Stimulated activated CD8-positive, alpha-beta memory T cell treated with anti-CD3 and anti-CD28 coated beads, Interleukin-7, amount 100 ng/mL, for 48 hours (primary cell): Measurements from ENCODE around the gene ZCCHC14.
A peak's percentile ranks its signal among the peaks of the same experiment; 100 is the strongest.
"Not testable (repeated sequence)": the region's sequence is repeated elsewhere in the genome, so short reads cannot be mapped to it uniquely, and the experiment has no call there.

Source experiments
- DNase-seq, 2 donors: peaks; one replicate each; pipeline ENCODE4 v3.0.0-alpha.2; 2020; ENCODE audit warnings: low read depth in 1 of 2; ENCODE audit errors: extremely low read depth in 1 of 2

The ZCCHC14 gene

DNA sequence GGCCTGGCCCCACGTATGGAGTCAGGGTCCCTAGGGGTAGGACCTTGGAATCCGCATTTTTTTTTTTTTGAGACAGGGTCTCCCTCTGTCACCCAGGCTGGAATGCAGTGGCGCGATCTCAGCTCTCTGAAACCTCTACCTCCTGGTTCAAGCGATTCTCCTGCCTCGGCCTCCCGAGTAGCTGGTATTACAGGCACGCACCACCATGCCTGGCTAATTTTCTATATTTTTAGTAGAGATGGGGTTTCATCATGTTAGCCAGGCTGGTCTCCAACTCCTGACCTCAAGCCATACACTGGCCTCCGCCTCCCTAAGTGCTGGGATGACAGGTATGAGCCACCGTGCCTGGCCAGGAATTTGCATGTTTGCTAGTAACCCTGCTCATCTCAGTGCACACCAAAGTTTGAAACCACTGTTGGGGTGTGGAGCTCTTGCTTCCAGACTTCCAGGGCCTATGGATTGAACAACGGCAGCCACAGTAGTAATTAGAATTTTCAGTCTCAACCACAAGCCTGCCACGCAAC is 5.0 kb upstream of the ZCCHC14 start:
- DNase-seq, result not testable (repeated sequence)

GRCh38 chr16:87497023-87497766 is 4.4 kb upstream of the ZCCHC14 start:
- DNase-seq, result not testable (repeated sequence)

DNA sequence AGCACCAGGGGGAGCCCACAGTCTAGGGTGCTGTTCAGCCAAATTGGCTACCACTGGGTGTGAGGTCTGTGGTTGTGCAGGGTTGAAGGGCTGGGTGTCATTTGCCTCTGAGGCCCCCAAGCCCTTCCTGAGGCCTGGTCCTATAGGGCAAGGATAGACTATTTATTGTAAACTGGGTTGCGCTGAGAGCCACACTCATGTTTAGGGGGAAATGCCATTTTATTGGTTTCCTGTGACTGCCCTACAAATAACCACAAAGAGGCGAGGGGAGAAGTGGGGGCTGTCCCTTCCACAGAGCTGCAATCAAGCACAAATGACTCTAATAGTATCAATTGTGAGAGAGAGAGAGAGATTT is 3.6 kb upstream of the ZCCHC14 start:
- DNase-seq, result no peak

- no peak for DNase-seq
Measured at GRCh38 chr16:87495578-87496446, 3.0 kb upstream of the ZCCHC14 start.

- no peak for DNase-seq
Measured at GRCh38 chr16:87493608-87494280, 920 bp upstream of the ZCCHC14 start.

GRCh38 chr16:87492291-87492630 is 563 bp downstream of the ZCCHC14 start:
- DNase-seq, result no peak

GRCh38 chr16:87491522-87492290 is 1.1 kb downstream of the ZCCHC14 start:
- DNase-seq, result no peak

DNA sequence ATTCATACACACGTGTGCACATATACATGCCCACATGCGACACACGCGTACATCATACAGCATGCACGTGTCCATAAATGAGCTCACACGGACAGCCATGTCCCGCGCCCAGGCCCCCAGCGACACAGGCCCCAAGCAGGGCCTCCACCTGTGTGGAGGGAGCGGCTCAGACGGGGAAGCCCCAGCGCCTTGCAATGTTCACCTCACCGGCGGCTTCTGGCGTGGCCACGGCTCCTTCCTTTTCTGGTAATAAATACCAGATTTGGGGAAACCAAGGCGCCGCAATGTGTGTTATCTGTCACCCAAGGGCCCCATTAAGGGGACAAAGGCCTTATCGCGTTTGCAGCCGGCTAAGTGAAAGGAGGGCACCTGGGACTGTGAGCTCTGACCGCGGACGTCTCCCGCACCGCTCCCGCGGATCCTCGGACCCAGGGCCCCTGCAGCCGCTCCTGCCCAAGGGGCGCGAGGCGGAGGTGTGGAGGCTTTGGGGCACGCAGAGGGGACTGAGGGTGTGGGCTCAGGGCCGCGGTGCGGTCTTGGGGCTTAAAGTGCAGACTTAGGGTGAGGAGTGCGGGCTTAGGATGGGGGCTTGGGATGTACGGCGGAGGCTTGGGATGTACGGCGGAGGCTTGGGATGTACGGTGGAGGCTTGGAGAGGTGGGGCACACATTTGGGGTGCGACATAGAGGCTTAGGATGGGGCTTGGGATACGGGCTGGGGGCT is 1.9 kb downstream of the ZCCHC14 start:
- peak in 1 of 2 donors; percentile 53 for DNase-seq

DNA sequence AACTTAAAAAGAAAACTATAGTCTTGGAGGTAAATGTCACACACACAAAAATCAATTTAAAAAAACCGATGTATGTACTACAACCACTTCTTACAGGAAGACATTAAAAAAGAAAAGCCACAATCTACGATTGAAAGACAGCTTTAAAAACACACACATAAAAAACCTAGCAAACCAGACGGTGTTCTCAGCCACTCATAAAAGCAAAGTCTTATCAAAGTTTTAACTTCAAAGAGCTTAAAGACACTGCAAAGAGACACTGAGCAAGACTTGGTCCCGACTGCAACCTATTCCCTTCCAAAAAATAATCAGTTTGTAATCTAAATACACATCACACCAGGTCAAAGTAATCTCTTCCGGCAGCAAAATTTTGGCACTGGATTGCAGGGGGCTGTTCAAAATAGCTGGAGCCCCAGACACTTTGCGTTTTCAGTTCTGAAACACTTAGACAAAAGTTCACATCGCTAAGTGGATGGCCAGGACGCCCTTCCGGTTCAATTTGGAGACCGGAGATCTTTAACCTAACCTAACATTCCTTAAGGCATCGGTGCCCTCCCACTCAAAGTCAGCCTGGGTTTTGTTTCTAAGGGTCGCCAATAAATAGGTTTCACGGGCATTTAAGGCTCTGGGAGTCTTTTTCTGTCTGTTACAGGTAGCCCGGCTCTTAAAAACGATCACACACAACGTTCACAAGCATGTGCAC is 2.6 kb downstream of the ZCCHC14 start:
- no peak for DNase-seq

DNA sequence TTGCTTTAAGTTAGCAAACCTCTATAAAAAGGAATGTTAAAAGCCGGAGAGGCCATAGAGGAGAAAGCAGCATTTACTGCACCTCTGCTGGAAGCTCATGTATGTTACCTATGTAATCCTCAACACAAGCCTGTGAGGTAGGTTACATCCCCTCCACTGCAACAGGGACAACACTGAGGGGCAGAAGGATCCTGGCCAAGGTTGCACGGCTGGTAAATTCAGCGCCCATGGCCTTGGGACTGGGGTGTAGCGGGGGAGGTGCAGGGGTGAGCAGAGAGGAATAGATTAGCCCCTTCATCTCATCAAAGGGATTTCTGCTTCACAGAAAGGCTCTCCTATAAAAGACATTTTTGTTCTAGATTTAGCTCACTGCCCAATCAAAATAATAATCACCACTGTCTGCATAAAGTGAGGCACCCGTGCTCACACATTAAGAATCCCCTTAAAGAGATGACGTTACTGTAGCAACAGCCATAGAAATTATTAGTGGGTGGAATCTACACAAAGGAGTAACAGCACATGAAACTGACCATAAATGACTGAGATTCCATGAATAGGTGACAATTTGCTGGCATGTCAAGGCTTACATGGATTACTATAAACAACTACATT is 3.3 kb downstream of the ZCCHC14 start:
- DNase-seq, result no peak

DNA sequence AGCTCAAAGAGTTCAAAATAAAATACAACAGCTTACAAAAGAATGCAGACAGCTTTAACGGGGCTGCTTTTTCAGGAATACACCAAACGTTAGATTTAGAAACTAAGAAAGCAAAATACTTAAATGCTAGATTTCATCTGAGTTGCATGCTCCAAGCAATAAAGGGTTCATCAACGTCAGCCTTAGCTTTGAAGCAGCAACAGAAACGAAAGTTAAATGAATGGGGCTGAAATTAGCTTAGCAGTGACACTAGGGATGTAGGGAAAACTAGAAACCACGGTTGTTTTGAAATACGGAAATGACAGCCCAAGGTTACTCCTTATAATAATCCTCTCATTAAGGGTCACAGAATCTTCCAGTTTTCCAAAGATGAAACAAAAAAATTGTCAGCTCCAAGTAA is 3.9 kb downstream of the ZCCHC14 start:
- DNase-seq, result not testable (repeated sequence)

GRCh38 chr16:87487361-87487924 is 5.4 kb downstream of the ZCCHC14 start:
- no peak for DNase-seq

DNA sequence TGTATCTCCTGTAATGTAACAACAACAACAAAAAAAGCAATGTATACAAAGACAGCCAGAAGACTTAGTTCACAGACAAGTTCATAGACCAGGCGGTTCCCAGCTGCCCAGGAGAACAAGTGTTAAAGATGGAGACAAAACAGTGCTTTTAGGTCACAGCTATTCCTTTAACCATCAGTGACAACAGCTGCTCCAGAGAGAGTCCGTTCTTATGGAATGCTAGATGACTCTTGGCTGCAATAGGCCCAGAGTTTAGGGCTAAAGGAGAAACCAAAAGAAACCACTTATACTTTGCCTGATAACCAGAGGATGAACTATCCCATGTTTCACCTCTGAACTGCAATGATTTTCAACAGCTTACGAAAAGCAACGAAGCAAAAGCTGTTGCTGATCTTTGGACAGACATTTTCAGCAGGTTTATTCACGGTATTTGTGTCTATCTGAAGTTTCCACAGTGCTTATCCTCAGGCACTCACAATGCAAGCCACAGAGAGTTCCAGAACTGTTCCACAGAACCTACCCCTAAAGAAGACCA is 6.0 kb downstream of the ZCCHC14 start:
- no peak for DNase-seq

DNA sequence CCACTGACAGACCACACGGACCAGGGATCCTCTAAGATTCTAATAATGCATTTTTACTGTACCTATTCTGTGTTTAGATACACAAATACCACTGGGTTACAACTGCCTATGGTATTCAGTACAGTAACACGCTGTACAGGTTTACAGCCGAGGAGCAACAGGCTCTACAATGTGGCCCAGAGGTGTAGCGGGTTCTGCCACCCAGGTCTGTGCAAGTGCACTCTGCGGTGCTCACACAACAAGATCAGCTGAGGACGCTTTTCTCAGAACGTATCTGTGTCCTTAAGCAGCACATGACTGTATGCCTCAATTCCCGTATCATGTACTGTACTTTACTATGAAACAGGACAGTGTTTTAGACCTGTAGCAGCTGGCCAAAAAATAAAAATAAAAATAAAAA is 6.5 kb downstream of the ZCCHC14 start:
- no peak for DNase-seq

DNA sequence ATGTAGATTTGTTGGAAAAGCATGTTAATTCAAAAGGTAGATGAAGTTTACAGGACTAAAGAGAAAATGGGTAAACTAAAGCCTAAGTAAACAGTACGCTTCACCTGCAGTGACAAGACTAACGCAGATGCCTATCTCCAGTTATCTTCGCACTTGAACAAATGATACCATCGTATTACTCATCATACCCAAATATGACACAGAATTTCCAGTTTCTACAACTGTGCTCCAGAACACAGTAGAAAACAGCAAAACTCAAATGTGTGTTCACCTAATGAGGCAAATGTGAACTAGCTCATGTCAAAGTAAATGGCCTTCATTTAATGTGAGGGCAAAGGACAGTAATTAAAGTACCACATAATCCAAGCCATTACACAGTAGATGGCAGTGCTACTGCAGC is 7.0 kb downstream of the ZCCHC14 start:
- DNase-seq, result not testable (repeated sequence)

DNA sequence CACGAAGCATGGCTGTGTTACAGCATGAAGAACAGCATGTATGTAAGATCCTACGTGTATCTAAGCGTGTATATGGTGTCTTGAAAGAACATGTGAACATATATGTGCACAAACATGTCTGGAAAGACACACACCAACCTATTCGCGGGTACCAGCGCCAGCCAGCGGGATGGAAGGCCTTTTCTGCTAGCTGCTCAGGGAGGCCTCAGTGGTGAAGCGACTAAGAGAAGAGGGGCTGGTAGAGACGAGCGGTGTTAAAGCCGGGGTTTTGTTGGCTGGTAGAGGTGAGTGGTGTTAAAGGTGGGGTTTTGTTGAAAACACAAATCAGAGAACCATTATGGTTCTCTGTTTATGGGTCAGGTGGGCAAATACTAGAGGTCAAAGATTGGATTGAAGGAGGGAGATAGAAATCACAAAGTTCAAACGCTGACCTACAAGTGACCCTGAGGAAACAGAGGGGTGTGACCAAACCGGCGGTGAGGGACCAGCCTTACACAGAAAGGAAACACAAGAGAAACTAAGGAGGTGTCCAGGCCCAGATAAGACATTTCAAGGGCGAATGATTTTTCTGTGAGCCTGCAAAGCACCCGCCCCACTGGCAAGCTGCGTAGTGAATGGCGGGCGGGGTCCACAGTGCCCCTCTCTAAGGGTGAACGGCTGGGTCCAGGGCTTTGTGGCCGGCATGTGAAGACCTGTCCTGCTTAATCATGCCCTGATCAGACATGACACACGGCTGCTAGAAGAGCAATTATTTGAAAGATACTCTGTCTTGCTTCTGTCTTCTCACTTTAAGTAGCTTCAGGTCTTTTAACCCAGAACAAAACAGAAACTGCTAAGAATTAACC is 8.1 kb downstream of the ZCCHC14 start:
- no peak for DNase-seq

- DNase-seq, result no peak
Measured at GRCh38 chr16:87483481-87483880, 9.3 kb downstream of the ZCCHC14 start.

DNA sequence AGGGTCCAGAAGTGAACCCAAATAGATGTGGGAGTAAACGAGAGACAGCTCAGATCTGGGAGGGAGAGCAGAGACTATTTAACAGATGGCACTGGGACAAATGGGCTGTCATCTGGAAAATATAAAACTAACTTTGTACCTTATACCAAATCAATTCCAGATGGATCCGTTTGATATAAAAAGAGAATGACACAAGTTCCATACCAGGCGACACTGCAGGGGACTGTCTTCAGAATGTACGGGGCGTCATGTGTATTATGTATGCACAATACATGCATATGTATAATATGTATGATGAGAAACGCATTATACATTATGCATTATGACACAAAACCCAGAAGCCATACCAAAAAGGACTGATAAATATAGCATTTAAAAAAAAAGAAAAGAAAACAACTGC is 10.2 kb downstream of the ZCCHC14 start:
- DNase-seq, result not testable (repeated sequence)
